PFSK-1 (cell line): ENCODE measurements around the gene C8G.

Experiments
- FOXP2 ChIP-seq: optimal IDR thresholded peaks from 2 replicates; pipeline ENCODE3; 2011; ENCODE audit warnings: borderline replicate concordance, control low read depth, inconsistent platforms; ENCODE audit not compliant: insufficient read depth; ENCODE audit errors: extremely low read length, extremely low read depth
- POLR2AphosphoS5 ChIP-seq: IDR thresholded peaks from 2 replicates; pipeline ENCODE4 v1.6.1; 2012; ENCODE audit warnings: low read depth, mild to moderate bottlenecking, control low read depth, low read length, moderate library complexity
- REST ChIP-seq, 2 experiments: IDR thresholded peaks; 2 replicates each; pipeline versions ENCODE4 v1.6.1 to v1.8.0; 2011 to 2012; ENCODE audit warnings: low read depth in 2 of 2, low read length in 2 of 2, control low read depth in 1 of 2, inconsistent platforms in 1 of 2, mild to moderate bottlenecking in 1 of 2, moderate library complexity in 1 of 2; ENCODE audit not compliant: insufficient read depth in 1 of 2
- SIN3A ChIP-seq: IDR thresholded peaks from 2 replicates; pipeline ENCODE4 v1.6.1; 2012; ENCODE audit warnings: mild to moderate bottlenecking, low read length, moderate library complexity, borderline replicate concordance; ENCODE audit not compliant: insufficient read depth
- TAF1 ChIP-seq: IDR thresholded peaks from 2 replicates; pipeline ENCODE4 v1.6.1; 2012; ENCODE audit warnings: low read length, control low read depth, borderline replicate concordance; ENCODE audit not compliant: insufficient read depth

Gene C8G

GRCh38 chr9:136947028-136947891 lies 2.2 kb downstream of the C8G start:
- TF ChIP-seq TAF1: no peak
- no peak for TF ChIP-seq SIN3A
- TF ChIP-seq POLR2AphosphoS5: no peak
- TF ChIP-seq REST (IDR thresholded peaks at IDR 0.05; ENCODE audit: insufficient read depth in 1 of 2, low read depth in 2 of 2, low read length in 2 of 2): no peak
- TF ChIP-seq FOXP2: no peak

- no peak for TF ChIP-seq TAF1
- TF ChIP-seq POLR2AphosphoS5: no peak
- TF ChIP-seq REST (IDR thresholded peaks at IDR 0.05; ENCODE audit: insufficient read depth in 1 of 2, low read depth in 2 of 2, low read length in 2 of 2): no peak
- TF ChIP-seq FOXP2: no peak
- no peak for TF ChIP-seq SIN3A
Observed at GRCh38 chr9:136947955-136948510, 3.0 kb downstream of the C8G start.

- TF ChIP-seq FOXP2: no peak
- TF ChIP-seq TAF1: no peak
Observed at GRCh38 chr9:136949239-136949816, 4.3 kb downstream of the C8G start.

GRCh38 chr9:136949817-136950655 lies 5.0 kb downstream of the C8G start:
- peak; percentile 59 for TF ChIP-seq POLR2AphosphoS5
- TF ChIP-seq SIN3A: no peak

GRCh38 chr9:136950656-136951276 lies 5.7 kb downstream of the C8G start:
- TF ChIP-seq SIN3A (no peak), FOXP2 (no peak), TAF1 (no peak), REST (IDR thresholded peaks at IDR 0.05; ENCODE audit: insufficient read depth in 1 of 2, low read depth in 2 of 2, low read length in 2 of 2) (no peak), POLR2AphosphoS5 (no peak)
